SK-MEL-5 (cell line): Measurements from ENCODE around the gene OLIG1. TPM values are rescaled to one million over a fixed set of nuclear protein-coding genes. Genes with fewer than 3 reads are reported as not detected.

Experiments
- DNase-seq: peaks from one replicate; pipeline ENCODE4 v3.0.0-alpha.2; 2016; ENCODE audit warnings: low read depth, low spot score
- in situ Hi-C: cut with HindIII; loops from 2 replicates; pipeline ENCODE4 v1.10.0; 2016; ENCODE audit warnings: low sequenced_read_pairs, high pct_unique_total_duplicates, low pct_unique_long_range_greater_than_20kb
- total RNA-seq: library from RNA; depleted of rRNA; stranded (reverse); fragments of >200 nt; shearing (Covaris generic); gene quantifications from 2 replicates; pipeline ENCODE4 v1.2.3, GENCODE V29; 2014

The OLIG1 gene
- total RNA-seq, 1 experiment from 2014 or later: 1.5 TPM

- in situ Hi-C loops: no loop called here
- DNase-seq: no peak
These were observed 18.0 kb upstream of the OLIG1 start for GRCh38 chr21:33051925-33052324.

GRCh38 chr21:33053951-33054350, 16.0 kb upstream of the OLIG1 start:
- in situ Hi-C loops: no loop called here

GRCh38 chr21:33055991-33056390, 13.9 kb upstream of the OLIG1 start:
- no peak for DNase-seq
- in situ Hi-C loops: no loop called here

More at GRCh38 chr21:33053951-33054350, 16.0 kb upstream of the OLIG1 start:
- DNase-seq: peak; percentile 65

GRCh38 chr21:33057385-33057940, 12.5 kb upstream of the OLIG1 start:
- in situ Hi-C loops: no loop called here
- no peak for DNase-seq

- in situ Hi-C loops: no loop called here
- DNase-seq: no peak
These were observed 11.4 kb upstream of the OLIG1 start for GRCh38 chr21:33058527-33058926.

- in situ Hi-C loops: no loop called here
- no peak for DNase-seq
These were observed 11.0 kb upstream of the OLIG1 start for GRCh38 chr21:33058957-33059356.

- in situ Hi-C loops: no loop called here
- DNase-seq: no peak
These were observed 10.5 kb upstream of the OLIG1 start for GRCh38 chr21:33059380-33059841.

GRCh38 chr21:33061233-33061632, 8.7 kb upstream of the OLIG1 start:
- in situ Hi-C loops: no loop called here
- DNase-seq: no peak

- in situ Hi-C loops: no loop called here
- no peak for DNase-seq
These were observed 6.5 kb upstream of the OLIG1 start for GRCh38 chr21:33063375-33063883.

GRCh38 chr21:33063907-33064622, 5.9 kb upstream of the OLIG1 start:
- in situ Hi-C loops: no loop called here
- peak; percentile 65 for DNase-seq

- DNase-seq: peak; percentile 91
- in situ Hi-C loops: no loop called here
These were observed 5.1 kb upstream of the OLIG1 start for GRCh38 chr21:33064623-33065390.

- in situ Hi-C loops: no loop called here
- DNase-seq: no peak
These were observed 2.9 kb upstream of the OLIG1 start for GRCh38 chr21:33067043-33067442.

- no peak for DNase-seq
- in situ Hi-C loops: no loop called here
These were observed 2.5 kb upstream of the OLIG1 start for GRCh38 chr21:33067457-33067856.

- in situ Hi-C loops: no loop called here
- DNase-seq: no peak
These were observed 698 bp upstream of the OLIG1 start for GRCh38 chr21:33069243-33069642.

GRCh38 chr21:33069645-33069993, 322 bp upstream of the OLIG1 start:
- in situ Hi-C loops: no loop called here
- DNase-seq: no peak

GRCh38 chr21:33070744-33070997, 730 bp downstream of the OLIG1 start:
- in situ Hi-C loops: no loop called here
- DNase-seq: no peak

- in situ Hi-C loops: no loop called here
- DNase-seq: no peak
These were observed 1.2 kb downstream of the OLIG1 start for GRCh38 chr21:33070998-33071769.

GRCh38 chr21:33071770-33072306, 1.9 kb downstream of the OLIG1 start:
- in situ Hi-C loops: no loop called here

More at GRCh38 chr21:33071770-33072306, 1.9 kb downstream of the OLIG1 start:
- DNase-seq: no peak
